HCT116 (cell line): ENCODE data around the gene ITGA11. TPM values are rescaled to one million over a fixed set of nuclear protein-coding genes. Genes with fewer than 3 reads are reported as not detected.

Experiments
- ATAC-seq: fragments of 200-7000 bp; cut with Tn5 transposase; 2 replicates; pipeline ENCODE4 v1.9.1; 2020; ENCODE audit warnings: mild to moderate bottlenecking, moderate library complexity
- BruUV-seq: library from RNA; stranded (reverse); fragments of 400-500 nt; replicated peaks from 2 replicates; lab custom pipeline; 2021; lab: Mats Ljungman, UMichigan
- CTCF ChIA-PET: fragments of 300-600 bp; sonication (Branson Sonifier 250); formaldehyde crosslinking; loops from one replicate; lab custom pipeline; 2021; ENCODE audit warnings: antibody characterized with exemption; lab: Charles Lee
- POLR2A ChIA-PET: fragments of 300-600, 350-600 bp; sonication (Branson Sonifier 250); formaldehyde crosslinking; loops from one replicate; lab custom pipeline; 2021; ENCODE audit warnings: antibody characterized with exemption; lab: Charles Lee
- RAD21 ChIA-PET, 2 experiments: fragments of 300-600 bp; sonication (Branson Sonifier 250); formaldehyde crosslinking; loops; one replicate each; lab custom pipeline; 2023; ENCODE audit warnings: low total read pairs in 2 of 2; ENCODE audit not compliant: uncharacterized antibody in 2 of 2, unreplicated experiment in 2 of 2, low non-redundant PET in 1 of 2; lab: Charles Lee
- DNase-seq: peaks from one replicate; pipeline ENCODE4 v3.0.0-alpha.2; 2010; ENCODE audit warnings: low read depth, low spot score
- H2AFZ ChIP-seq: fragments of 200-600 bp; shearing (Covaris generic), sonication (generic); 2 replicates; pipeline ENCODE4 v1.6.1; 2017; ENCODE audit warnings: low read depth, mixed run types, mixed read lengths, antibody characterized with exemption, low read length; ENCODE audit not compliant: poor library complexity, severe bottlenecking
- H3K27ac ChIP-seq: 2 replicates; pipeline ENCODE4 v1.5.1; 2012; ENCODE audit warnings: low read depth, low read length
- H3K27me3 ChIP-seq: fragments of 200-600 bp; sonication (generic); 2 replicates; pipeline ENCODE4 v1.6.1; 2016; ENCODE audit warnings: mixed run types, low read length, mixed read lengths; ENCODE audit not compliant: insufficient read depth
- H3K36me3 ChIP-seq, 2 experiments: fragments of 200-500 bp in 1 of 2; fragments of 200-600 bp in 1 of 2; sonication (Bioruptor generic) in 1 of 2; sonication (generic) in 1 of 2; 2 replicates each; pipeline versions ENCODE4 v1.5.1 to v1.6.1; 2014 to 2016; ENCODE audit warnings: low read length in 2 of 2, inconsistent platforms in 1 of 2, mixed read lengths in 1 of 2, mixed run types in 1 of 2; ENCODE audit not compliant: insufficient read depth in 2 of 2, control insufficient read depth in 1 of 2
- H3K4me1 ChIP-seq, 2 experiments: fragments of 200-600 bp in 1 of 2; sonication (generic) in 1 of 2; 2 replicates each; pipeline versions ENCODE4 v1.5.1 to v1.6.1; 2012 to 2017; ENCODE audit warnings: low read length in 2 of 2, inconsistent platforms in 1 of 2, mild to moderate bottlenecking in 1 of 2, mixed read lengths in 1 of 2, mixed run types in 1 of 2, moderate library complexity in 1 of 2; ENCODE audit not compliant: insufficient read depth in 2 of 2, control insufficient read depth in 1 of 2
- H3K4me2 ChIP-seq: fragments of 200-600 bp; sonication (generic); 2 replicates; pipeline ENCODE4 v1.6.1; 2017; ENCODE audit warnings: mixed run types, low read length, mixed read lengths
- H3K4me3 ChIP-seq, 2 experiments: fragments of 200-600 bp in 1 of 2; sonication (generic) in 1 of 2; replicated peaks in 1 of 2; 2 replicates each; pipeline ENCODE4 v1.5.1; 2011 to 2016; ENCODE audit warnings: low read length in 2 of 2, control low read depth in 1 of 2, low read depth in 1 of 2, mild to moderate bottlenecking in 1 of 2, mixed read lengths in 1 of 2, mixed run types in 1 of 2
- H3K79me2 ChIP-seq: fragments of 200-600 bp; sonication (generic); 2 replicates; pipeline ENCODE4 v1.6.1; 2017; ENCODE audit warnings: mild to moderate bottlenecking, mixed run types, low read length, moderate library complexity, mixed read lengths; ENCODE audit not compliant: insufficient read depth
- H3K9ac ChIP-seq: fragments of 200-600 bp; sonication (generic); 2 replicates; pipeline ENCODE4 v1.6.1; 2016; ENCODE audit warnings: low read length, mixed read lengths
- H3K9me2 ChIP-seq: fragments of 200-600 bp; sonication (generic), shearing (Covaris generic); 2 replicates; pipeline ENCODE4 v1.6.1; 2017; ENCODE audit warnings: mixed run types, mild to moderate bottlenecking, moderate library complexity; ENCODE audit not compliant: insufficient read depth
- H3K9me3 ChIP-seq, 2 experiments: fragments of 200-500 bp in 1 of 2; fragments of 200-600 bp in 1 of 2; sonication (Bioruptor generic) in 1 of 2; sonication (generic) in 1 of 2; 2 replicates each; pipeline ENCODE4 v1.6.1; 2014 to 2017; ENCODE audit warnings: low read length in 2 of 2, mixed read lengths in 2 of 2, inconsistent platforms in 1 of 2, low read depth in 1 of 2, mild to moderate bottlenecking in 1 of 2, mixed run types in 1 of 2, moderate library complexity in 1 of 2; ENCODE audit not compliant: control insufficient read depth in 1 of 2, insufficient read depth in 1 of 2
- H4K20me1 ChIP-seq: fragments of 200-600 bp; sonication (generic), shearing (Covaris generic); 2 replicates; pipeline ENCODE4 v1.6.1; 2017; ENCODE audit warnings: mixed run types, mild to moderate bottlenecking, moderate library complexity; ENCODE audit not compliant: insufficient read depth
- CBX3 ChIP-seq: IDR thresholded peaks from 2 replicates; pipeline ENCODE4 v1.6.1; 2012; ENCODE audit warnings: low read depth
- CEBPB ChIP-seq: IDR thresholded peaks from 2 replicates; pipeline ENCODE4 v1.6.1; 2012; ENCODE audit warnings: low read depth
- EGR1 ChIP-seq: IDR thresholded peaks from 2 replicates; pipeline ENCODE4 v1.6.1; 2012; ENCODE audit warnings: low read depth
- EZH2 ChIP-seq: fragments of 200-600 bp; sonication (generic); IDR thresholded peaks from 2 replicates; pipeline ENCODE4 v1.6.1; 2017; ENCODE audit warnings: antibody characterized with exemption, mixed run types
- EZH2phosphoT487 ChIP-seq: fragments of 200-600 bp; IDR thresholded peaks from 2 replicates; pipeline ENCODE4 v1.6.1; 2018; ENCODE audit warnings: antibody characterized with exemption, borderline replicate concordance
- JUND ChIP-seq: IDR thresholded peaks from 2 replicates; pipeline ENCODE4 v1.6.1; 2012
- POLR2A ChIP-seq: IDR thresholded peaks from 2 replicates; pipeline ENCODE4 v1.7.0; 2011; ENCODE audit warnings: borderline replicate concordance; ENCODE audit not compliant: insufficient read depth, insufficient read length; ENCODE audit errors: extremely low read depth
- REST ChIP-seq: IDR thresholded peaks from 2 replicates; pipeline ENCODE4 v1.6.1; 2012; ENCODE audit warnings: low read depth
- SIN3A ChIP-seq: IDR thresholded peaks from 2 replicates; pipeline ENCODE4 v1.6.1; 2012; ENCODE audit warnings: low read depth
- SP1 ChIP-seq: IDR thresholded peaks from 2 replicates; pipeline ENCODE4 v1.6.1; 2012; ENCODE audit warnings: low read depth
- SRF ChIP-seq: IDR thresholded peaks from 2 replicates; pipeline ENCODE4 v1.6.1; 2012; ENCODE audit warnings: low read depth
- TCF7L2 ChIP-seq: IDR thresholded peaks from 2 replicates; pipeline ENCODE4 v1.7.0; 2011; ENCODE audit warnings: borderline replicate concordance, inconsistent platforms; ENCODE audit not compliant: insufficient read depth, insufficient read length; ENCODE audit errors: extremely low read depth
- ZNF274 ChIP-seq: fragments of 200-500 bp; sonication (Bioruptor generic); IDR thresholded peaks from 2 replicates; pipeline ENCODE4 v1.6.1; 2014; ENCODE audit warnings: mild to moderate bottlenecking, low read depth, low read length, inconsistent platforms
- intact Hi-C: fragments of 100-400 bp; cut with micrococcal nuclease; formaldehyde crosslinking; loops from 2 replicates; pipeline ENCODE4 v1.10.0; 2022
- total RNA-seq: library from RNA; stranded (reverse); gene quantifications from one replicate; pipeline ENCODE4 v1.2.1, GENCODE V29; 2021; ENCODE audit not compliant: unreplicated experiment
- TF ChIP-seq, protein P1 (sequence below): IDR thresholded peaks from 2 replicates; pipeline ENCODE4 v1.6.1; 2012

The ITGA11 gene
- total RNA-seq, 1 experiment from 2014 or later: not detected

DNA sequence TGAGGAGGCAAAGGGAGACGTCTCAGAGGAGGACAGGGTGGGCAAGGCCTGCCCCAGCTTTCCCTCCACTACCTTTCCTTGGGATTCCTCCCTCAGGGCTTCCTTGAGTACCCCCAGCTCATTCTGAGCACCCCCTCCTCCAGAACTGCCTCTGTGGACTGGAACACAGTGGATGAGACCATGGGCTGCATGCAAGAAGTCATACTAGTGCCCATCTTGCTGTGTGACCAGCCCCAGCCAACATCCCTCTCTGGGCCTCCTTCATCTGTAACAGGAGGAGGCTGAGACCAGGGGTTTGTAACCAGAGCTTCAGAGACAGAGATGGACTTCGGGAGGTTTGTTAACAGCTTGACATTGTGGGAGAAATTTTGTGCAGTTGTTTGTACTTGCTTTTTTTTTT is 128.8 kb downstream of the ITGA11 start:
- Histone ChIP-seq H3K9me2 (no peaks in the 10 kb centered on the region), H3K4me3 (no peak overlapping the region), H4K20me1 (no peaks in the 10 kb centered on the region), H3K4me1 (peaks cover 0 to 33% of the 10 kb centered on the region in 2 experiments; a peak in 3 of 4 replicates), H3K9ac (no peak overlapping the region), H3K79me2 (no peaks in the 10 kb centered on the region), H3K4me2 (no peak overlapping the region), H3K9me3 (no peaks in the 10 kb centered on the region), H2AFZ (no peak overlapping the region), H3K36me3 (no peaks in the 10 kb centered on the region), H3K27me3 (no peaks in the 10 kb centered on the region), H3K27ac (no peak overlapping the region)
- ChIA-PET CTCF (no interaction called here), RAD21 (no interaction called here), POLR2A (no interaction called here)
- intact Hi-C loops: no loop called here
- no peak for TF ChIP-seq CEBPB
- no peak for TF ChIP-seq TCF7L2
- TF ChIP-seq, protein P1, sequence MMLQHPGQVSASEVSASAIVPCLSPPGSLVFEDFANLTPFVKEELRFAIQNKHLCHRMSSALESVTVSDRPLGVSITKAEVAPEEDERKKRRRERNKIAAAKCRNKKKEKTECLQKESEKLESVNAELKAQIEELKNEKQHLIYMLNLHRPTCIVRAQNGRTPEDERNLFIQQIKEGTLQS: no peak
- no peak for TF ChIP-seq EZH2
- no peak for TF ChIP-seq POLR2A
- TF ChIP-seq JUND: no peak
- DNase-seq (no peak), ATAC-seq (no peak)
- BruUV-seq: no TSS peak

- DNase-seq: no peak
- H3K79me2 ChIP-seq: no peaks in the 10 kb centered on the region
- ChIA-PET RAD21 (no interaction called here), POLR2A (no interaction called here), CTCF (no interaction called here)
- no TSS peak for BruUV-seq
- H3K36me3 ChIP-seq: no peaks in the 10 kb centered on the region
- no peaks in the 10 kb centered on the region for H3K9me2 ChIP-seq
- no peaks in the 10 kb centered on the region for H3K9me3 ChIP-seq
- H3K27me3 ChIP-seq: no peaks in the 10 kb centered on the region
- no peak overlapping the region for H3K9ac ChIP-seq
- H3K4me3 ChIP-seq: no peak overlapping the region
- no peaks in the 10 kb centered on the region for H4K20me1 ChIP-seq
- no peak overlapping the region for H2AFZ ChIP-seq
- TF ChIP-seq SP1: no peak
- TF ChIP-seq EGR1: no peak
- TF ChIP-seq EZH2phosphoT487: no peak
- TF ChIP-seq SIN3A: no peak
- TF ChIP-seq ZNF274: no peak
- TF ChIP-seq REST: no peak
- no peak for TF ChIP-seq SRF
- TF ChIP-seq CBX3: no peak
- ATAC-seq: no peak
- H3K4me2 ChIP-seq: no peak overlapping the region
- intact Hi-C loops: no loop called here
- peaks cover 0 to 33% of the 10 kb centered on the region in 2 experiments; a peak in 3 of 4 replicates for H3K4me1 ChIP-seq
- no peak overlapping the region for H3K27ac ChIP-seq
Measured at GRCh38 chr15:68302729-68303128, 129.2 kb downstream of the ITGA11 start.
